K562 (cell line): Measurements from ENCODE around the gene PEX5L. TPM values are rescaled to one million over a fixed set of nuclear protein-coding genes. Genes with fewer than 3 reads are reported as not detected.

Experiments
- ATAC-seq: fragments of 200-7000 bp; cut with Tn5 transposase; 3 replicates; pipeline ENCODE4 v1.9.1; 2020; ENCODE audit warnings: moderate library complexity
- BruUV-seq: library from RNA; stranded (reverse); fragments of 400-500 nt; replicated peaks from 2 replicates; lab custom pipeline; 2021; lab: Mats Ljungman, UMichigan
- CTCF ChIA-PET: fragments of 300-600 bp; formaldehyde crosslinking; extraction: SDS; loops from one replicate; lab custom pipeline; 2021; ENCODE audit warnings: low intra/inter-chr PET ratio; lab: Yijun Ruan, JAX
- POLR2A ChIA-PET: fragments of 300-600, 350-650 bp; sonication (Branson Sonifier 250); formaldehyde crosslinking; extraction: SDS; loops from one replicate; lab custom pipeline; 2021; ENCODE audit warnings: antibody characterized with exemption, inconsistent platforms; lab: Yijun Ruan, JAX
- DNase-seq, 4 experiments: peaks; one replicate each; pipeline versions ENCODE4 v3.0.0 to v3.0.0-alpha.2; 2011 to 2018; ENCODE audit warnings: low spot score in 3 of 4, mixed read lengths in 3 of 4; ENCODE audit errors: extremely low read depth in 1 of 4
- FAIRE-seq: peaks from 2 replicates; lab custom pipeline; 2011; peaks lifted over from hg19 to GRCh38; lab: Jason Lieb, UNC
- H2AFZ ChIP-seq: 2 replicates; pipeline ENCODE4 v1.6.0; 2011; ENCODE audit warnings: low read depth, low read length, control low read depth, inconsistent platforms
- H3K27ac ChIP-seq: fragments of 200-600 bp; 3 replicates; pipeline ENCODE4 v1.8.0; 2011; ENCODE audit warnings: low read depth, mild to moderate bottlenecking, control low read depth, inconsistent platforms, low read length, moderate library complexity, mixed read lengths; ENCODE audit errors: extremely low read depth
- H3K27me3 ChIP-seq, 2 experiments: fragments of 300-600 bp in 1 of 2; 2 replicates in 1 of 2; 3 replicates in 1 of 2; pipeline versions ENCODE4 v1.6.0 to v1.8.0; 2011; ENCODE audit warnings: inconsistent platforms in 2 of 2, low read length in 2 of 2, mild to moderate bottlenecking in 1 of 2, mixed read lengths in 1 of 2, moderate library complexity in 1 of 2; ENCODE audit not compliant: control insufficient read depth in 2 of 2, insufficient read depth in 2 of 2
- H3K36me3 ChIP-seq: fragments of 300-600 bp; 3 replicates; pipeline ENCODE4 v1.8.0; 2011; ENCODE audit warnings: mild to moderate bottlenecking, low read length, inconsistent platforms; ENCODE audit not compliant: control insufficient read depth, insufficient read depth
- H3K4me1 ChIP-seq, 2 experiments: fragments of 200-600 bp in 1 of 2; replicated peaks in 1 of 2; 2 replicates in 1 of 2; 3 replicates in 1 of 2; pipeline versions ENCODE4 v1.5.1 to v1.8.0; 2011; ENCODE audit warnings: inconsistent platforms in 2 of 2, low read length in 2 of 2, mild to moderate bottlenecking in 1 of 2, mixed read lengths in 1 of 2, moderate library complexity in 1 of 2; ENCODE audit not compliant: control insufficient read depth in 2 of 2, insufficient read depth in 2 of 2
- H3K4me2 ChIP-seq: 2 replicates; pipeline ENCODE4 v1.6.1; 2011; ENCODE audit warnings: low read length, control low read depth, inconsistent platforms, mixed read lengths; ENCODE audit not compliant: insufficient read depth
- H3K4me3 ChIP-seq: fragments of 200-600 bp; sonication (generic), shearing (Covaris generic); 2 replicates; pipeline ENCODE4 v1.5.1; 2016; ENCODE audit warnings: control low read depth, inconsistent platforms
- H3K79me2 ChIP-seq: fragments of 200-600 bp; 3 replicates; pipeline ENCODE4 v1.8.0; 2011; ENCODE audit warnings: low read length, inconsistent platforms; ENCODE audit not compliant: control insufficient read depth, insufficient read depth
- H3K9ac ChIP-seq, 2 experiments: 2 replicates each; pipeline versions ENCODE4 v1.6.0 to v1.6.1; 2011; ENCODE audit warnings: low read depth in 2 of 2, low read length in 2 of 2, control low read depth in 1 of 2, inconsistent platforms in 1 of 2, mild to moderate bottlenecking in 1 of 2, mixed read lengths in 1 of 2; ENCODE audit not compliant: insufficient read depth in 1 of 2
- H3K9me1 ChIP-seq: one replicate; pipeline ENCODE4 v1.6.0; 2011; ENCODE audit warnings: inconsistent platforms, mild to moderate bottlenecking, low read length, moderate library complexity; ENCODE audit not compliant: control insufficient read depth, insufficient read depth
- H3K9me3 ChIP-seq: replicated peaks from 2 replicates; pipeline ENCODE4 v1.5.1; 2011; ENCODE audit warnings: low read depth, low read length, inconsistent platforms; ENCODE audit not compliant: control insufficient read depth, insufficient read depth
- H4K20me1 ChIP-seq: replicated peaks from 2 replicates; pipeline ENCODE4 v1.6.1; 2011; ENCODE audit warnings: low read length, inconsistent platforms, mixed read lengths; ENCODE audit not compliant: control insufficient read depth, insufficient read depth
- CBFB ChIP-seq: sonication (generic); formaldehyde crosslinking; IDR thresholded peaks from 2 replicates; pipeline ENCODE4 v1.4.0; 2020; ENCODE audit warnings: mild to moderate bottlenecking, missing genetic modification reagents
- CREB1 ChIP-seq, 2 experiments: sonication (generic) in 1 of 2; formaldehyde crosslinking in 1 of 2; IDR thresholded peaks; 2 replicates each; pipeline versions ENCODE4 v1.6.1 to v1.8.0; 2012 to 2022; ENCODE audit warnings: inconsistent platforms in 1 of 2, mild to moderate bottlenecking in 1 of 2, missing genetic modification reagents in 1 of 2, moderate library complexity in 1 of 2
- GABPA ChIP-seq: fragments of 200-800 bp; sonication (Bioruptor generic); conservative IDR thresholded peaks from 2 replicates; pipeline ENCODE4 v1.6.1; 2016; ENCODE audit warnings: low read depth, missing genetic modification characterization, missing compliant biosample characterization
- GATAD2B ChIP-seq: fragments of 450-650 bp; IDR thresholded peaks from 2 replicates; pipeline ENCODE4 v1.6.1; 2017; ENCODE audit warnings: mild to moderate bottlenecking, borderline replicate concordance
- IFI16 ChIP-seq: fragments of 250-450 bp; sonication (Bioruptor Pico); IDR thresholded peaks from 2 replicates; pipeline ENCODE4 v2.1.2; 2022; ENCODE audit warnings: mild to moderate bottlenecking, inconsistent platforms
- MEIS2 ChIP-seq: fragments of 450-650 bp; IDR thresholded peaks from 2 replicates; pipeline ENCODE4 v1.6.1; 2014; ENCODE audit warnings: mild to moderate bottlenecking; ENCODE audit not compliant: partially characterized antibody
- MTA3 ChIP-seq: fragments of 450-650 bp; formaldehyde crosslinking; IDR thresholded peaks from 2 replicates; pipeline ENCODE4 v1.6.1; 2017; ENCODE audit warnings: mild to moderate bottlenecking, borderline replicate concordance
- NBN ChIP-seq: fragments of 450-650 bp; IDR thresholded peaks from 2 replicates; pipeline ENCODE4 v1.6.1; 2016; ENCODE audit warnings: low read depth, mild to moderate bottlenecking
- NFIX ChIP-seq: fragments of 250-450 bp; sonication (Bioruptor Pico); IDR thresholded peaks from 2 replicates; pipeline ENCODE4 v1.4.0; 2020; ENCODE audit warnings: low read depth, mild to moderate bottlenecking, moderate library complexity
- PURB ChIP-seq: sonication (generic); formaldehyde crosslinking; IDR thresholded peaks from 2 replicates; pipeline ENCODE4 v1.9.0; 2021; ENCODE audit warnings: low read depth, mild to moderate bottlenecking, missing genetic modification reagents
- SAFB2 ChIP-seq: fragments of 200-400 bp; formaldehyde crosslinking; IDR thresholded peaks from 2 replicates; pipeline ENCODE4 v1.6.1; 2018; ENCODE audit warnings: borderline replicate concordance, low read length, low read depth, moderate library complexity; ENCODE audit not compliant: severe bottlenecking
- THRAP3 ChIP-seq: fragments of 450-650 bp; IDR thresholded peaks from 2 replicates; pipeline ENCODE4 v1.6.1; 2016; ENCODE audit warnings: mild to moderate bottlenecking, inconsistent platforms, borderline replicate concordance
- ZKSCAN1 ChIP-seq: fragments of 150-350 bp; IDR thresholded peaks from 2 replicates; pipeline ENCODE4 v1.6.1; 2016; ENCODE audit warnings: low read depth, low read length
- ZNF212 ChIP-seq: fragments of 450-650 bp; formaldehyde crosslinking; IDR thresholded peaks from 2 replicates; pipeline ENCODE4 v1.4.0; 2020; ENCODE audit warnings: mild to moderate bottlenecking
- ZNF354B ChIP-seq: fragments of 250-450 bp; sonication (Bioruptor Pico); IDR thresholded peaks from 2 replicates; pipeline ENCODE4 v1.4.0; 2020
- ZNF408 ChIP-seq: fragments of 250-450 bp; sonication (Bioruptor Pico); IDR thresholded peaks from 2 replicates; pipeline ENCODE4 v1.4.0; 2020; ENCODE audit warnings: low read depth, mild to moderate bottlenecking, moderate library complexity
- ZNF589 ChIP-seq: fragments of 200-800 bp; sonication (Bioruptor generic); IDR thresholded peaks from 2 replicates; pipeline ENCODE4 v1.6.1; 2016; ENCODE audit warnings: low read depth, missing genetic modification characterization, missing compliant biosample characterization
- ZSCAN29 ChIP-seq: fragments of 450-650 bp; IDR thresholded peaks from 2 replicates; pipeline ENCODE4 v1.6.1; 2017
- WGBS: fragments of 100-300 bp; shearing (Covaris generic); methylation state at CpG from one replicate; pipeline ENCODE4 v1.1.6; 2016; ENCODE audit warnings: low coverage, mixed read lengths; ENCODE audit not compliant: insufficient coverage; ENCODE audit errors: missing lambda C conversion rate; 5-methylcytosine and 5-hydroxymethylcytosine counted together
- in situ Hi-C: fragments of 300-500 bp; cut with MboI; formaldehyde crosslinking; loops from 4 replicates; pipeline ENCODE4 v1.15.0; 2018; ENCODE audit warnings: inconsistent platforms, mixed read lengths
- intact Hi-C: fragments of 100-400 bp; cut with micrococcal nuclease; formaldehyde crosslinking; loops from 2 replicates; pipeline ENCODE4 v1.14.2; 2022
- polyA plus RNA-seq, 8 experiments: library from polyadenylated mRNA; depleted of rRNA in 4 of 8; stranded (reverse) in 5 of 8; unstranded in 3 of 8; fragments of >200 nt; fragmentation: Nextera tagmentation in 2 of 8; fragmentation: Illumina TruSeq in 1 of 8; extraction: Ambion mirVana in 2 of 8; extraction: Trizol in 1 of 8; gene quantifications; 2 replicates each; pipeline versions ENCODE4 v1.2.1 to v1.2.3, GENCODE V29; 2011 to 2014; ENCODE audit warnings: inconsistent platforms in 1 of 8, missing spikeins in 1 of 8
- total RNA-seq, 7 experiments: library from RNA; depleted of rRNA in 6 of 7; stranded (reverse); fragments of >200 nt in 6 of 7; fragmentation: Illumina TruSeq in 2 of 7; extraction: Trizol in 2 of 7; gene quantifications; 2 replicates each; pipeline versions ENCODE4 v1.2.1 to v1.2.3, GENCODE V29; 2011 to 2021; ENCODE audit warnings: low replicate concordance in 1 of 7

Gene PEX5L
- total and polyA plus RNA-seq, 9 of the 15 experiments (the other 6 are each of a cell fraction or from before 2014, with no cell fraction given), result not detected

DNA sequence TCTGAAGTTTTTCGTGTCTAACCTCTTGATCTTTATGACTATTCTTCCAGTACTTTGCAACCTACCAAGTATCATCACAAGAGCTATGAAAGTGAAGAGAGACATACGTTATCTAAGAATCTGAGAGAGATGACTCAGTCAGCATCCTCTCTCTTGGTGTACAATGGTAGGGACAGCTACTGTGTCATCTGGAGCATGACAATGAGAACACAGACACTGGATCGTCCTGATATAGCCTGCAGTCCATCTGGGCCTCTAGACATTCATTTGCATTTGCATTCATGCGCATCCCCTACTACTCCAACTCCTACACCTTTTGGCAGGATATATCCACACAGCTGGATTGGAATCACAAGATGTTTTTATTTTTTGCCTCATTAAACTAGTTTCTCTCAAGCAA lies 115.2 kb downstream of the PEX5L start (continued):
- no peak for TF ChIP-seq CREB1 (IDR thresholded peaks at IDR 0.05)
- no peak for TF ChIP-seq CREB1 (CRISPR knock-in tag; IDR thresholded peaks at IDR 0.05)

DNA sequence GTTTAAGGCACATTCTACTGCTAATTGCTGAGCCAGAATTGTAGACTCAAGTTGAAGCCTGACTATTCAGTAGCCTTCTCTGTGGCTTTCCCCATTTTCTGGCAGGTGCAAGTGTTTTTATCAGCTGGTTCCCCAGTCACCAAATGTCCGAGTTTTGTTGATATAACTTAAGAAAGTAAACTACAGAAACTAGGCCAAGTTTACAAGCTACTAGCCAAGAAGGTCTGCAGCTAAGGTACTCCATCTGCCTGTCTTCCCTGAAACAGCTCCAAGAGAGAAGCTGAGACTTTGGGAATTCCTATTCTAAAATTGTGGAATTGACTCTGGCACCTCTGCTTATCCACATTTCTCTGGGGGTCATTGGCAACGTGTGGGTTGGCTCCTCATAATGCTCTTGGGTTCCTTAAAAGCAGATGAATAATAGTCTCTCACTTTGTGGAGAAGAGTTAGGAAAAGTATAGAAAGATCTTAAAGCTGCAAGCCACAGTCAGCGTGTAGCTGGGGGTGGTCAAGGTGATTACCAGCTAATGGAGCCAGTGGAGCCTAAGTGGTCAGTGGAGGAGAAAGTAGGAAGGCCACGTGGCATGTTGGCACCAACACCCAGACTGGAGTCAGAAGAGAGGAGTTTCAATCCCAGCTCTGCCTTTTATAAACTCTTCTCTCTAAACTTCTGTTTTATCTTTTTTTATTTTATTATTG lies 128.8 kb downstream of the PEX5L start:
- BruUV-seq, result no TSS peak
- H4K20me1 ChIP-seq, result no peaks in the 10 kb centered on the region
- H3K9me3 ChIP-seq, result no peaks in the 10 kb centered on the region
- FAIRE-seq (no peak), DNase-seq (no peak), ATAC-seq (no peak)
- 0% methylated on average over 4 of the region's 4 CpGs for WGBS
- CTCF ChIA-PET, result no interaction called here
- H2AFZ ChIP-seq, result no peak overlapping the region
- H3K27me3 ChIP-seq, result no peaks in the 10 kb centered on the region
- POLR2A ChIA-PET, result no interaction called here
- no peak overlapping the region for H3K4me2 ChIP-seq
- H3K9ac ChIP-seq, result no peak overlapping the region
- no peak overlapping the region for H3K4me3 ChIP-seq
- TF ChIP-seq ZNF408, result no peak
- no peak for TF ChIP-seq THRAP3
- no peak for TF ChIP-seq ZSCAN29
- no peak for TF ChIP-seq MTA3
- TF ChIP-seq ZKSCAN1, result no peak
- no peak for TF ChIP-seq GABPA (tag)
- no peak for TF ChIP-seq MEIS2
- TF ChIP-seq PURB, result no peak
- TF ChIP-seq NFIX, result no peak
- no peak for TF ChIP-seq SAFB2
- no peak for TF ChIP-seq ZNF354B
- no peak for TF ChIP-seq GATAD2B
- TF ChIP-seq CBFB, result no peak
- TF ChIP-seq ZNF212, result no peak
- TF ChIP-seq ZNF589 (CRISPR knock-in tag), result no peak
- TF ChIP-seq IFI16 (CRISPR knock-in tag), result no peak
- TF ChIP-seq NBN, result no peak
- TF ChIP-seq, all 486 proteins: peak for 0
- Histone ChIP-seq H3K27ac (no peak overlapping the region), H3K4me1 (no peaks in the 10 kb centered on the region), H3K36me3 (no peaks in the 10 kb centered on the region), H3K79me2 (no peaks in the 10 kb centered on the region), H3K9me1 (no peaks in the 10 kb centered on the region)
- in situ Hi-C loops, result no loop called here
- intact Hi-C loops, result no loop called here
